Keratinocyte (primary cell): ENCODE data around the gene GET3. TPM values are rescaled to one million over a fixed set of nuclear protein-coding genes. Genes with fewer than 3 reads are reported as not detected.

Source experiments
- DNase-seq: peaks from one replicate; pipeline ENCODE4 v3.0.0-alpha.2; 2011; ENCODE audit warnings: low read depth, missing footprints, low spot score
- FAIRE-seq: peaks from 2 replicates; lab custom pipeline; 2011; peaks lifted over from hg19 to GRCh38; lab: Jason Lieb, UNC
- H2AFZ ChIP-seq: 2 replicates; pipeline ENCODE4 v1.6.0; 2012; ENCODE audit warnings: low read length, control low read depth, inconsistent platforms; ENCODE audit not compliant: control insufficient read depth
- H3K27ac ChIP-seq: 2 replicates; pipeline ENCODE4 v1.5.1; 2011; ENCODE audit warnings: low read length; ENCODE audit not compliant: control insufficient read depth, insufficient read depth
- H3K27me3 ChIP-seq: 3 replicates; pipeline ENCODE4 v1.6.0; 2011; ENCODE audit warnings: low read length; ENCODE audit not compliant: control insufficient read depth, insufficient read depth; ENCODE audit errors: extremely low read depth
- H3K36me3 ChIP-seq, 2 experiments: 2 replicates in 1 of 2; 3 replicates in 1 of 2; pipeline ENCODE4 v1.5.1; 2011; ENCODE audit warnings: low read length in 2 of 2, mild to moderate bottlenecking in 1 of 2; ENCODE audit not compliant: control insufficient read depth in 2 of 2, insufficient read depth in 2 of 2; ENCODE audit errors: extremely low read depth in 1 of 2
- H3K4me1 ChIP-seq: 3 replicates; pipeline ENCODE4 v1.5.1; 2011; ENCODE audit warnings: low read length; ENCODE audit not compliant: control insufficient read depth, insufficient read depth; ENCODE audit errors: extremely low read depth
- H3K4me2 ChIP-seq: 3 replicates; pipeline ENCODE4 v1.6.0; 2011; ENCODE audit warnings: low read depth, low read length; ENCODE audit not compliant: control insufficient read depth, insufficient read depth; ENCODE audit errors: extremely low read depth
- H3K4me3 ChIP-seq, 3 experiments: fragments of 200-600 bp in 1 of 3; sonication (generic) in 1 of 3; 2 replicates in 2 of 3; 3 replicates in 1 of 3; pipeline ENCODE4 v1.5.1; 2011 to 2016; ENCODE audit warnings: low read length in 3 of 3, mild to moderate bottlenecking in 3 of 3, control low read depth in 2 of 3, inconsistent platforms in 1 of 3, low read depth in 1 of 3, mixed read lengths in 1 of 3, mixed run types in 1 of 3, moderate library complexity in 1 of 3; ENCODE audit not compliant: control insufficient read depth in 2 of 3, insufficient read depth in 2 of 3; ENCODE audit errors: extremely low read depth in 1 of 3
- H3K79me2 ChIP-seq: 2 replicates; pipeline ENCODE4 v1.6.0; 2012; ENCODE audit warnings: low read length; ENCODE audit not compliant: control insufficient read depth, insufficient read depth
- H3K9ac ChIP-seq: 3 replicates; pipeline ENCODE4 v1.6.0; 2011; ENCODE audit warnings: low read length; ENCODE audit not compliant: control insufficient read depth, insufficient read depth; ENCODE audit errors: extremely low read depth
- H3K9me1 ChIP-seq: 3 replicates; pipeline ENCODE4 v1.6.0; 2011; ENCODE audit warnings: low read length; ENCODE audit not compliant: control insufficient read depth, insufficient read depth; ENCODE audit errors: extremely low read depth
- H3K9me3 ChIP-seq: 2 replicates; pipeline ENCODE4 v1.5.1; 2012; ENCODE audit warnings: low read depth, low read length; ENCODE audit not compliant: control insufficient read depth
- H4K20me1 ChIP-seq: 3 replicates; pipeline ENCODE4 v1.6.0; 2011; ENCODE audit warnings: low read length; ENCODE audit not compliant: control insufficient read depth, insufficient read depth; ENCODE audit errors: extremely low read depth
- CTCF ChIP-seq, 3 experiments: IDR thresholded peaks in 1 of 3; conservative IDR thresholded peaks in 1 of 3; optimal IDR thresholded peaks in 1 of 3; 2 replicates in 2 of 3; 3 replicates in 1 of 3; pipeline versions ENCODE3 to v1.5.1; 2011; ENCODE audit warnings: low read length in 3 of 3, mild to moderate bottlenecking in 3 of 3, moderate library complexity in 2 of 3, control low read depth in 1 of 3, inconsistent platforms in 1 of 3; ENCODE audit not compliant: insufficient read depth in 2 of 3; ENCODE audit errors: extremely low read depth in 1 of 3
- EZH2 ChIP-seq: IDR thresholded peaks from one replicate; pipeline ENCODE4 v1.6.1; 2012; ENCODE audit warnings: inconsistent platforms, mild to moderate bottlenecking, low read length, moderate library complexity
- dilution Hi-C: fragments of 300-500 bp; cut with MboI; formaldehyde crosslinking; loops from one replicate; pipeline ENCODE4 v1.7.0; 2020; ENCODE audit warnings: low sequenced_read_pairs; ENCODE audit not compliant: extremely low pct_ligation_motif_present
- polyA plus RNA-seq, 5 experiments: library from polyadenylated mRNA; depleted of rRNA in 3 of 5; stranded (reverse) in 3 of 5; stranded (forward) in 1 of 5; unstranded in 1 of 5; fragments of >200 nt; gene quantifications; 1 replicate in 1 of 5; 2 replicates in 3 of 5; 3 replicates in 1 of 5; pipeline versions ENCODE4 v1.2.1 to v1.2.3, GENCODE V29; 2011 to 2012; ENCODE audit warnings: missing spikeins in 2 of 5, low read depth in 1 of 5, low replicate concordance in 1 of 5

Gene GET3
- polyA plus RNA-seq, 1 donor (not counting 4 experiments of a cell fraction or from before 2014, with no cell fraction given), result 104 TPM

DNA sequence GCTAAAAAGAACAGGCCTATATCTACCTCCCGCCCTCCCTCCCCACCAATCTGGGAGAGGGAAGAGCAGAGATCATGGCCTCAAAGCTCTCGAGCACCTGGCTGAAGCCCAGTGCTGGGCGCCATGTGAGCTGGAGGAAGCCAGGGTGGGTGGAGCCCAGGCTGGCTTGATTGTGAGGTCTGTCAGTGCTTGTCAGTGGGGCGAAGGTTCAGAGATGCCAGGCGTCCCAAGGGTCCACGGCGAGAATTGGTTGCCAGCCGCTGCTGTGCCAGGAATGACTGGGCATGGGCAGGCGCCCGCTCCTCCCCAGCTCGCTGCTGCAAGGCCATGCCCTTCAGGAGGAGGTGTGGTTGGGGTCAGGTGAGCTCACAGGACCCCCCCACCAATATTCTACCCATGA, 25.8 kb downstream of the GET3 start:
- dilution Hi-C loops, result no loop called here
- no peak overlapping the region for H3K4me3 ChIP-seq
- FAIRE-seq (no peak), DNase-seq (no peak)
- no peaks in the 10 kb centered on the region for H3K4me1 ChIP-seq
- H3K9ac ChIP-seq, result no peak overlapping the region
- H4K20me1 ChIP-seq, result peaks cover 3% of the 10 kb centered on the region
- peaks cover 7 to 28% of the 10 kb centered on the region in 2 experiments for H3K36me3 ChIP-seq
- H3K9me3 ChIP-seq, result no peaks in the 10 kb centered on the region
- no peak overlapping the region for H3K4me2 ChIP-seq
- no peak for TF ChIP-seq CTCF (optimal IDR thresholded peaks at IDR 0.05 in 1 of 3, IDR thresholded peaks at IDR 0.05 in 1 of 3, conservative IDR thresholded peaks at IDR 0.05 in 1 of 3; ENCODE audit: extremely low read depth in 1 of 3, insufficient read depth in 2 of 3, low read length in 3 of 3)
- TF ChIP-seq EZH2, result no peak
- no peaks in the 10 kb centered on the region for H3K79me2 ChIP-seq
- H2AFZ ChIP-seq, result no peak overlapping the region
- H3K27me3 ChIP-seq, result no peaks in the 10 kb centered on the region
- H3K27ac ChIP-seq, result no peak overlapping the region
- H3K9me1 ChIP-seq, result no peaks in the 10 kb centered on the region

- no peak for TF ChIP-seq CTCF (optimal IDR thresholded peaks at IDR 0.05 in 1 of 3, IDR thresholded peaks at IDR 0.05 in 1 of 3, conservative IDR thresholded peaks at IDR 0.05 in 1 of 3; ENCODE audit: extremely low read depth in 1 of 3, insufficient read depth in 2 of 3, low read length in 3 of 3)
- TF ChIP-seq EZH2, result no peak
- dilution Hi-C loops, result no loop called here
These were observed 27.4 kb downstream of the GET3 start for GRCh38 chr19:12764698-12765097.

More at GRCh38 chr19:12764698-12765097, 27.4 kb downstream of the GET3 start:
- H3K4me3 ChIP-seq, result no peak overlapping the region
- peaks cover 3% of the 10 kb centered on the region for H4K20me1 ChIP-seq
- DNase-seq (no peak), FAIRE-seq (no peak)
- H3K9me1 ChIP-seq, result no peaks in the 10 kb centered on the region
- H3K79me2 ChIP-seq, result no peaks in the 10 kb centered on the region
- peaks cover 7 to 28% of the 10 kb centered on the region in 2 experiments for H3K36me3 ChIP-seq
- no peaks in the 10 kb centered on the region for H3K4me1 ChIP-seq
- no peaks in the 10 kb centered on the region for H3K9me3 ChIP-seq
- H2AFZ ChIP-seq, result no peak overlapping the region
- no peak overlapping the region for H3K9ac ChIP-seq
- H3K27ac ChIP-seq, result no peak overlapping the region
- H3K27me3 ChIP-seq, result no peaks in the 10 kb centered on the region
- no peak overlapping the region for H3K4me2 ChIP-seq
